Stimulated activated naive CD8-positive, alpha-beta T cell treated with anti-CD3 and anti-CD28 coated beads, Interleukin-15, Interleukin-2, amounts not matched to agents 100 U/mL and 50 U/mL, for 24 hours (primary cell): ENCODE results near the gene SH2B3.
A peak's percentile ranks its signal among the peaks of the same experiment; 100 is the strongest.

Experiments used
- ATAC-seq: fragments of 150-1000 bp; cut with Tn5 transposase; one replicate; pipeline ENCODE4 v1.10.0; 2021
- DNase-seq: peaks from one replicate; pipeline ENCODE4 v3.0.0; 2021

SH2B3 gene

DNA sequence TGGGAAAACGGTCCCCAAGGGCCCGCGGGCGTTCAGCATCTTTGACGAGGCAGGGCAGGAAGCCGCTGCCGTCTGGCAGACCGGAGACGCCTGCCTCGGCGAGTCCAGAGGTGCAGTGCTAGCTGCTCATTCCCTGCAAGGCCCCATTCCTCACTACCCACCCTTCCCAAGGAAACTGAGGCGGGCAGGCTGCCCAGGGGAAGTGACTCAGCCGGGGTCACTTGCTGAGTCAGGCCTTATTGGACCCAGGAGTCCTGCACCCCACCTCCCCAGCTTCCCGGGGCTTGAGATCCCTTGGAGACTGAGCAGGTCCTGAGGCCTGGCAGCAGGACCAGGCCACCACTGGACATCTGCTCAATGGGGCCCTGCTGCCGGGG is 3.7 kb downstream of the SH2B3 start:
- ATAC-seq (no peak), DNase-seq (no peak)

- ATAC-seq (no peak), DNase-seq (peak; percentile 68)
Measured at GRCh38 chr12:111409780-111410430, 4.2 kb downstream of the SH2B3 start.

DNA sequence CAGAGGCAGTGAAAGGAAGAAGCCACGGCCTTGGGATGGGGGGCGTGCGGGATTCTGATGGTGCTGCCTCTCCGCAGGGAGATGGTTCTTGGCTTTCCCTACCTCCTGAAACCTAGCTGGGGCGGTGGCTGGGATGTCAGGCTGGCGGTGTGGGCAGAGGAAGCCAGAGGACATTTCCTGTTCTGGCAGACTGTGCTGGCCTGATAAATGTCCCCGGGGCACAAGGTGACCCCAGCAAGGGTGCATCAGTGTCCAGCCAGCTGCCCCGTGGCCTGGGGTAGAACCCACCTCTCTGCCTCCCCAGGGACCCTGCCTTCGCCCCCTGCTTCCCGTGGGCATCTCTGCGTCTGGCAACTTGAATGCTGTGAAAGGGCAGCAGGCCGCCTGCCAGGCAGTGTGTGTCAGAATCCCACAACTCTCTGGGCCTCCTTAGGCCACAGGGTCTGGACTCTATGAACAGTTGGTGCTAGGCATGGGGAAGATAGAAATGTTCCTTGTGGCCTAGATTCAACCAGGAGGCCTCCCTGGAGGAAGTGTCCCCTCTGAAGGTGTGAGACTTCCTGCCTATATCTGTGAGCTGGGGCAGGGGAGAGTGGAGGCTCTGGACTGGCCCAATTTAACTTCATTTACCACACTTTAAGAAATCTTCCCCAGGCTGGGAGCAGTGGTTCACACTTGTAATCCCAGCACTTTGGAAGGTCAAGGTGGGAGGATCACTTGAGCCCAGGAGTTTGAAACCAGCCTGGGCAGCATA is 4.9 kb downstream of the SH2B3 start:
- DNase-seq, result no peak
- no peak for ATAC-seq

DNA sequence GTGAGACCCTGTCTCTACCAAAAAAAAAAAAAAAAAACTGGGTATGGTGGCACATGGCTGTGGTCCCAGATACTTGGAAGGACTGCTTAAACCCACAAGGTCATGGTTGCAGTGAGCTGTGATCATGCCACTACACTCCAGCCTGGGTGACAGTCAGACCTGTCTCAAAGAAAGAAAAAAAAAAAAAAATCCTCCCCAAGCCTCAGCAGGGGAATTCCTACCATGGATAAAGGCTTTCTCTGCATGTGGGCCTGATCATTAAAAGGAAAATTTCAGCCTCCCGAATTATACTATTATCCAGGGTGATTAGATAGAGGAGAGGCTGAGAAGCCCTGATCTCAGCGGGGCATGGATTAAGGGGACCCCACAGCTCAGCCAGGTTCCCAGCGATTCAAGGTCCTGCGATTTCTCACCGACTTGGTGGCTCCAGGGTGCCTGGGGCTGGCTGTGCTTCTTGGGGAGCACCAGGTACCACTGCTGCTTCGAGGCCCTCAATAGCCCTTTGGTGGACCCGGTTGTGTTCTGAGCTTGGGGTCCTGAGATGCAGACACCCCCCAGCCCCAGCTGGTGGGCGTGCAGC is 5.6 kb downstream of the SH2B3 start:
- ATAC-seq, result no peak

DNA sequence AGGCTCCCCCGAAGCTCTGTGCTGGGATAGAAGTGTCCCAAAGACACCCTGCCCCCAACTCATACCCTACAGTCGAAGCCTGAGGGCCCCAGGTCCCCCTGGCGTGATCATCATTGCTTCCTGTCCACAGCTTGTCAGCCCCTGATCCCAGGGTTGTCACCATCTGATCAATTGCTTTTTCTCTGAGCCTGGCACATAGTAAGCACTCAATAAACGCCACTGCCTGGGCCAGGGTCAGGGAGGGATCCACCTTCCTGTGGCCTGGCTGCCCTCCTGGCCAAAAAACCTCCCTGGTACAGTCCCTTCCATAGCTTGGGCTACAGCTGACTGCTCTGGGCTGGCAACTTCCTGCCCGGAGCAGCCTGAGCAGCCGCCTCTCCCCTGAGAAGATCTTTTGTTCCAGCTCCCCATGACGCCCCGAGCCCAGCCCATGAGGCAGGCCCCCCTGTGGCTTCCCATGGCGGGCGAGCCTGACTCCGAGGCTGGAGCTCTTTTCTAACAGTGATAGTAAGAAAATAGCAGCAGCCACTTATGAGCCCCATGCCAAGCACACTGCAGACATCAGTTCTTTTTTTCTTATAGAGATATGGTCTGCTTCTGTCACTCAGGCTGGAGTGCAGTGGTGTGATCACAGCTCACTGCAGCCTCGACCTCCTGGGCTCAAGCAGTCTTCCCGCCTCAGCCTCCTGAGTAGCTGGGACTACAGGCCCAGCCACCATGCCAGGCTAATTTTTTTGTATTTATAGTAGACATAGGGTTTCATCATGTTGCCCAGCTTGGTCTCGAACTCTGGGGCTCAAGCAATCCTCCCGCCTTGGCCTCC is 6.5 kb downstream of the SH2B3 start:
- DNase-seq, result no peak
- no peak for ATAC-seq

More for the DNA sequence above, 5.6 kb downstream of the SH2B3 start:
- no peak for DNase-seq

DNA sequence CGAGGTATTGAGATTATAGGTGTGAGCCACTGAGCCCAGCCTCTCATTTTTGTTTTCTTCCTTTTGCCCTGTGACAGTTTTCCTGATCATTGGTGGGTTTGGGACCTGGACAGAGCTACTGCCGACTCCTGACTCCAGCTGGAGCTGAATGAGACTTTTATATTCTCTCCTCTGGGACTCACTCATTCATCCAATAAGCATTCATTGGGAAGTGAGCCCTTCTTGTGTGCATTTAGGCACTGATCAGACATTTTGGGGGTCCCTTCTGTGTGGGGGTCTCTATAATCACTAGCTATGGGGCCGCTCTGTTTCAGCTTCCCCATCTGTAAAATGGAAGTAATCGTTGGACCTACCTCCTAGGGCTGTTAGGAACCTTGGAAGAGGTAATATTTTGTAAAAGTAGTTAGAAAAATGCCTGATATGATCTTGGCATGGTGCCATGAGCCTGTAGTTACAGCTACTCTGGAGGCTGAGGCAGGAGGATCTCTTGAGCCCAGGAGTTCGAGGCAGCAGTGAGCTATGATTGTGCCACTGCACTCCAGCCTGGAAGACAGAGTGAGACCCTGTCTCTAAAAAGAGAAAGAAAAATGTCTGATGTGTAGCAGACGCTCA is 7.2 kb downstream of the SH2B3 start:
- DNase-seq (no peak), ATAC-seq (no peak)

- DNase-seq (no peak), ATAC-seq (no peak)
Measured at GRCh38 chr12:111413442-111414086, 7.8 kb downstream of the SH2B3 start.

- DNase-seq (no peak), ATAC-seq (no peak)
Measured at GRCh38 chr12:111414711-111415252, 9.1 kb downstream of the SH2B3 start.

- DNase-seq (no peak), ATAC-seq (no peak)
Measured at GRCh38 chr12:111417290-111417689, 11.6 kb downstream of the SH2B3 start.

- ATAC-seq (no peak), DNase-seq (no peak)
Measured at GRCh38 chr12:111417784-111418593, 12.3 kb downstream of the SH2B3 start.

GRCh38 chr12:111418594-111418880 is 12.8 kb downstream of the SH2B3 start:
- no peak for ATAC-seq
- no peak for DNase-seq

GRCh38 chr12:111419784-111420183 is 14.1 kb downstream of the SH2B3 start:
- ATAC-seq (no peak), DNase-seq (no peak)

- DNase-seq (no peak), ATAC-seq (no peak)
Measured at GRCh38 chr12:111420494-111420893, 14.8 kb downstream of the SH2B3 start.

DNA sequence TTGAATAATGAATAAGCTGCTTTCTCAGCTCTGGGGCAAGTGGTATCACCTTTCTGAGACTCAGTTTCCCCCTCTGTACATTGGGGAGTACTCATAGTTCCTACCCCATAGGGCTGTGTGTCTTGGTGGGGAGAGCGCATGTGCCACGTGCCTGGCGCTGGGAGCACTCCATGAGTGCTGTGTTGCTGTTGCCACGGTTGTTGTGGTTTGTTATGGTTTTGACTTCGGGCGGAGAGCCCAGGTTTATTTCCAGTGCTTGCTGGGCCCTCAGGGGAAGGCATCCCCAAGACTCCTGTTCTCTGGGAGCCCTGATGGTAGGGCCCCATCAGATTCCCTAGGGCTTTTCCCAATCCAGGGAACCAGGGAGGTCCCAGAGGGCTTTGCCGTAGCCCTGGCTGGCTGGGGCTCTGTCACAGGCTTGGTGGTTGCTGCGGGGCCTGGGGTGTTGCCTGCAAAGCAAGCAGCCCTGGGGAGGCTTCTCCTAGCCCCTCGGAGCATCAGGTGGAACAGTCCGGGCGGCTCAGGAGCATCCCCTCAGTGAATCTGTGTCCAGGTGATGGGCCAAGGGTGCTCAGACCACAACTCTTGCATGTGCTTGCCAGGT is 18.6 kb downstream of the SH2B3 start:
- ATAC-seq (no peak), DNase-seq (no peak)

GRCh38 chr12:111424793-111425251 is 19.1 kb downstream of the SH2B3 start:
- ATAC-seq (no peak), DNase-seq (no peak)

DNA sequence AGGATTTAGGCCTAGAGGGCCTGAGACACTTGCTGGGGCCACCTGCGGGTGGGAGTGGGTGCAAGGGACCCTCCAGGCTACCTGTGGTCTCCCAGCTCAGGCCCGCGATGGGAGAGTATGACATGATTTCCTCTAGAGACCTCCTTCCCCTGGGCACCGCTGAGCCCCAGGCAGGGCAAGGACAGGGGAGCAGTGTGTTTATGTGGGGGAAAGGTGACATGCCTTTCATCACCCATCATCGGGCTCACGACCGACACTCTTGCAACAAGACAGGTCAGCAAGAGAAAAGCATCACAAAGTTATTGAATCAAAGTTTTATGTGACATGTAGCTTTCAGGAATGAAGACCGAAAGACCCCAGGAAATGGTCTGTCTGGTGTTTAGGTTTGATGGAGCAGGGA is 19.9 kb downstream of the SH2B3 start:
- no peak for DNase-seq

DNA sequence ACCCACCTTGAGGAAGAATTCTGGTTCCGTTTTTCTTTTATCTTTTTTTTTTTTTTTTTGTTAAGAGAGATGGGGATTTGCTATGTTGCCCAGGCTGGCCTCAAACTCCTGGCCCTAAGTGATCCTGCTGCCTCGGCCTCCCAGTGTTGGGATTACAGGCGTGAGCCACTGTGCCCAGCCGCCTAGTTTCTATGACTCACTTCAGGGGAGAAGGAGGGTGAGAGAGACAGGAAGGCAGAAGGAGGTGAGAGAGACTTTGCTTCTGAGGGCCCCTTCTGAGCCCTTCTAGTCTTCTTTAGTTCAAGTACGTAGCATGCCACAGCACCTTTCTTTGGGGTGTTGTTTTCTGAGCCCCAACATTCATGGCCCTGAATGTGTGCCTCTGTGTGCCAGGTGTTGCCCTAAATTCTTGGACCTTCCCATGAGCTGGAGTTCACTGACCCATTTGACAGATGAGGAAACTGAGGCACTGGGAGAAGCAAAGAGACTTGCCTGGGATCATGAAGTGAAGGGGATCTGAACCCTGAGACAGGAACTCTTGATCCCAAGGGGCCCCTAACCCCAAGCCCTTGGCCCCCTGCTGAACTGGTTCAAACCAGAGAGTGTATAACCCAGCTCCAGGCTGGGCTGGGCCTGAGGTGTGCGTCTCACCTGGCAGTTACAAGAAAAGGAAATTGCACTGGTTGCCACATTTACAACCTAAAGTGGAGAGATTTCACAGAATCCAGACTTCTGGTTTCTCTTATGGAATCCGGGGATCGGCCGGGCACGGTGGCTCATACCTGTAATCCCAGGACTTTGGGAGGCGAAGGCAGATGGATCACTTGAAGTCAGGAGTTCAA is 20.8 kb downstream of the SH2B3 start:
- DNase-seq, result peak; percentile 39
- peak; percentile 53 for ATAC-seq

More for the DNA sequence above, 19.9 kb downstream of the SH2B3 start:
- ATAC-seq, result no peak

DNA sequence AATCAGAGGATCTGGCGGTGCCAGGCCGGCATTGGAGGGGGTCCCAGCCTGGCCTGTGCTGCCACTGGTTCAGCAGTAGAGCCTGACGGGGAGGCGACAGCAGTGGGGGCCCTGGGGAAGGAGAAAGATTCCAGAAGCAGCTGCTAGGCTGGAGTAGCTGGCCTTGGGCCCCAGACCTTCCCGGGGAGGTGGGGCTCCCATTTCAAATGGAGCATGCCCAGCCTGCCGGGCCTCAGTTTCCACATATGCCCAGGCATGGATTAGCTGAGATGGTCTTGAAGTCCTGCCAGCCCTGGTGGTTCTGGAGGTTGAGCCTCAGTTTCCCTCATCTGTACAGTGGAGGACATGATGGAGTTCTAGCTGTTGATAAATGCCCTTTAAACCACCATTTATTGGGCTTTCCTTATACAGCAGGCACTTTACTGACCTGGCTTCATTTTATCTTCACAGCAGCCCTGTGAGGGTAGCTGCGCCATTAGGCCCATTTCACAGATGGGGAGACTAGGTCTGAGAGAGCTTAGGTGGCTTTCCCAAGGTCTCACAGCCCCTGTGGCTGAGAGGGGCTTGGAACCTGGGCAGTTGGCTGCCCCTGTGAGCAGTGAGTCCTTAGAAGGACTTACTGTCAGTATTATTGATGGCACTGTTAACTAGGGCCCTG is 21.8 kb downstream of the SH2B3 start:
- DNase-seq, result no peak
- no peak for ATAC-seq
